ENCODE data around the gene NSDHL.
"Not testable (repeated sequence)": the region's sequence is repeated elsewhere in the genome, so short reads cannot be mapped to it uniquely, and the experiment has no call there.

NSDHL gene

DNA sequence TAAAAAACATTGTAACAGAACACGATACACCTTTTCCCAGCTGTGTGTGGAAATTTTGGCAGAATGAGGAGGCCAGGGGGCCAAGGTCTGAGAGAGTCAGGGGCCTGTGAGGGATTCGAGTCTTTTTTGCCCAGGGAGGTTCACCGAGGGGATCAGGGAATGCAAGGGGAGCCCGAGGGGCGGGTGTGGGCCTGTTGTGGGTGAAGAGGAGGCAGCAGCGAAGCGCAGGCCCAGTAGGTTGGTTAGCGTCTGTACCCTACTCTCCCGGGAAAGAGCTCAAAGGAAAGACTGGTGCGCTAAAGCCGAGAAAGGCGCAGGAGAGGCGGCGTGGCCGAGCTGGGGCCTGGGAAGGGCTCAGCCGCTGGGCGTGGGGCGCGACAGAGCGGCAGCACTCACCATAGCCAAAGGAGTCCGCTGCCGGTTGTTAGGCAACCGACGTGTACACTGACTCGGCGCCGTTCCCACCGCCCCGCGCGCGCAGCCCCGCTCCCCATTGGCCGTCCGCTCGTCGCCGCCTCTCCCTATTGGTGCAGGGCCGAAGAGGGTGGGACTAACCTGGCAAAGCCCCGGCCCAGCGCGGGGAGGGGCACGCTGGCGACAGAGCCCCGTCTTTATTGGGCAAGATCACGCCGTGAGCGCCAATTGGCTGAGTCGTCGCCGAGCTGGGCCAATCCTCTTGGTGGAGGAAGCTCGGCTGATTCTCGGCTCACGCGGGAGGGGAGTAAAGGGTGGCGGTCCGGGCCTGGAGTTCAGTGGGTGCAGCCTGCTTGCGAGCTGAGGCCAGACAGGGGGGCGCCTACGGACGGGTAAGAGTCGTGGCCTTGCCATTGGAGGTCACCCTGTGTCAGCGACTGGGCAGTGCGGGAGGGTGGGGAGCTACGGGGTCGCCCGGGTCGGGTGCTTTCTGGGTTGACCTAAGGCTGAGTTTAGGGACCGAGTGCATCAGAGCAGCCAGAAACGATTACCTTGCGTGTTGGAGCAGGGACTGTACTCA is at the start of gene NSDHL, which contains the start of gene CETN2:
NSDHL (plus strand) TSS at position 752 of the 994 bp plus-strand sequence. CDS start 15,262 bp downstream, outside the sequence.
CETN2 (minus strand) TSS at position 446 of the 994 bp plus-strand sequence; CDS start at position 399, 47 bp downstream.
- DNase-seq (ENCODE audit: low spot score): peak; percentile 95

DNA sequence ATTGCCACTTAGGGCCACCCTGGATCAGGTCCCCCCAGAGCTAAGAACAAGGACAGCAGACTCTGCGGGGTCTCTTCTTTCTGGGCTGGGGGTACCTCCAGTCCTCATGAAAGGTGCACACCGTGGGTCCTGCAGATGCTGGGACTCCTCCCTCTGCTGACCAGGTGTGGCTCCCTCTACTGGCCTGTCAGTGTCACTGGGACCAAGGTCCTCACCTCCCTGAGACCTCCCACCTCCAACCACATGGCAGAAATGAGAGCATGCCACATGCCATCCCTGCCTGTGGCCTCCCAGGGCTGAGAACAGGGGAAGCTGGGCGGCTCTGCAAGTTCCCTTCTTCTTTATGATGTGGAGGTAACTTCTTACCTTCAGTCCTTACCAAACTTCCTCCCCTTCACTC is 43.8 kb upstream of the NSDHL start:
- DNase-seq (ENCODE audit: low spot score): not testable (repeated sequence)

- DNase-seq (ENCODE audit: low spot score): no peak
Observed at GRCh38 chrX:152798945-152799344, 31.9 kb upstream of the NSDHL start.

DNA sequence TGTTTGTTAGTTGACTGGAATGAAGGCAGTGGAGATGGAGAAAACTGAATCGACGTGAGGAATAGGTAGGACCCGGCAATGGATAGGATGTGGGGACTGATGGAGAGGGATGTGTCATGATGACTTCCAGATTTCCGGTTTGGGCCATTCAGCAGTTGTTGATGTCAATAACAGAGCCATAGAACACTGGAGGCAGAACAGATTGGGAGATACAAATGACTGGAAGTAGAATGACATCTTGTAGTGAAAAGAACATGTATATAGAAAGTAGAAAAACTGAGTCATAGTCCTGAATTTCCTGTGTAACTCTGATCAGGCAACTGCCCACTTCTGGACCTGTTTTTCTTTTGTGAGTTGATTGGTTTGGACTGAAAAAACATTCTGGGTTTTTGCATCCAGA is 24.8 kb upstream of the NSDHL start:
- DNase-seq (ENCODE audit: low spot score): no peak

DNA sequence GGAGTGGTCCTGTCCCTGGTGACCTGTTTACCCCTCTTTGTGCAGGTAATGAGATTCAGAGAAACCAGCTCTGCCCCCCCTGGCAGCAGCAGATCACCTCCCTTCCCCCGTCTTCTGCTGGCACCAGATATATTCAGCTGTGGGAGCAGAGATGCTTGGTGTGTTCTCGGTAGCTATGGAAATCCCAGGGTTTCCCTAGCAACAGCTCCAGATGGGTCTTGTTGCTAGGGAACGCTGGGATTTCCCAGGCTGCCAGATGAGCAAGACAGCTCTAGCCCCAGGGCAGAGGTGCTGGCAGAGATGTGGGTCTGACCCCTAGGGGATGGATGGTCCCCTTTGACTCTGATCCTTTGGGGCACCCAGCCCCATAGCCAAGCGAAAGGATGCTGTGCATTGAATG is 20.5 kb upstream of the NSDHL start:
- DNase-seq (ENCODE audit: low spot score): no peak

DNA sequence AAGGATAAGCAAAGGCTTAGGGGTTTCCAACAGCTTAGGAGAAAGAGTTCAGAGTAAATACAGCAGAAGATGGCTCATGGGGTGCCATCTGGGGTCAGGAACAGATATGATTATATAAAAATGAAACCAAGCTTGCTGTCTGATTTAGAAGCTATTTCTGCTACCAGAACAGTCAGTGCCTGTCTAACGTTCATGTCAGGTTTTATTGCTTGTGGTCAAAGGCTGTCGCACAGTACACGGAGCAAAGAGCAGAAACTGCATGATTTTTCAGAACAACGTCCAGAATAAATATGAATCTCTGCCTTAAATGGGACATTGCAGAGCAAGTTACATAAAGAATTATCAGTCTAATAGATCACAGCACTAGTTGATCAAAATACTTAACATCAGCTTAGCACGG is 17.7 kb upstream of the NSDHL start:
- DNase-seq (ENCODE audit: low spot score): no peak

- DNase-seq (ENCODE audit: low spot score): no peak
Observed at GRCh38 chrX:152814048-152814447, 16.8 kb upstream of the NSDHL start.

- DNase-seq (ENCODE audit: low spot score): peak; percentile 35
Observed at GRCh38 chrX:152817078-152817764, 13.6 kb upstream of the NSDHL start.

- no peak for DNase-seq (ENCODE audit: low spot score)
Observed at GRCh38 chrX:152818356-152818755, 12.5 kb upstream of the NSDHL start.

- DNase-seq (ENCODE audit: low spot score): no peak
Observed at GRCh38 chrX:152819266-152819665, 11.6 kb upstream of the NSDHL start.

DNA sequence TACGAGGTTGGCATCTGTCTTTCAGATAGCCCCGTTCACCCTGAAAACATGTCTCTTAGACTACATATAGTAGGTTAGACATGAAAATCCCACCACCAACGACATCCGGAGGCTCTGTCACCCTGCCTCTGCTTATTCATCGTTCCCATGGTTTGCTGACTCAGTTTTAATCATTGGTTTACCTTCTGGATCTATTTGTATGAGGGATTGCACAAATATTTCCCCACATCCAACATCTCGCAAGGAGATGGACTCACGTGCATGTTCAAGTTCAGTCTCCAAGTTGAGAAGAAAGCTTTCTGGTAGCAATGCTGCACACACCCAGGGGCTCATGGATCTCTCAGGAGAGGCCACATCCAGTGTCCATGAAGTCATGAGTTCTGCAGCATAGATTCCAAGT is 11.1 kb upstream of the NSDHL start:
- peak; percentile 21 for DNase-seq (ENCODE audit: low spot score)

DNA sequence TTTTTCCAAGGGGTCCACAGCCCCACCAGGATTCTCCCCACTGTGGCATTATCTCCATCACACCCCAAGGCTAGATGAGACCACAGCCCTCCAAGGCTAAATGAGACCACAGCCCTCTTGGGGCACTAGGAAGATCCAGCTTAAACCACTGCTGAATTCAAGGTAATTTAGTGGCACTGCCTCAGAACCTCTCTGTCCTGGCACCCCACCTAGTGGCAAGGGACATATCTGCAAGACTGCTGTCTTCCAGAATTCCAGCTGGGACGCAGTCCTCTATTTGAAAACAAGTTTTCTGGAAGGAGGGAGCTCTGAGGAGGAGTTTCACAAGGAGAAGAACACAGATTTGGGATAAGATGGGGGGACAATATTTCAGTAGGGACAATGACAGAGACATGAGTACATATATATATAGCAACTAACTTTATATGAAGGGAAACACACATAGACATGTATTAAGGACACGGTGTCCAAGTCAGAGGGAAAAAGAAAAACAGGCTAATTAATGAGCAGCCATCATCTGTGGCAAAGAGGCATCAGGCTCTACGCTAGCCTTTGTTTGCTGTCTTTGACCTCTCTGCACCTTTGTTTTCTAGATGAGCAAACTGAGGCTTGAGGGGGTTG is 9.6 kb upstream of the NSDHL start:
- peak; percentile 47 for DNase-seq (ENCODE audit: low spot score)

DNA sequence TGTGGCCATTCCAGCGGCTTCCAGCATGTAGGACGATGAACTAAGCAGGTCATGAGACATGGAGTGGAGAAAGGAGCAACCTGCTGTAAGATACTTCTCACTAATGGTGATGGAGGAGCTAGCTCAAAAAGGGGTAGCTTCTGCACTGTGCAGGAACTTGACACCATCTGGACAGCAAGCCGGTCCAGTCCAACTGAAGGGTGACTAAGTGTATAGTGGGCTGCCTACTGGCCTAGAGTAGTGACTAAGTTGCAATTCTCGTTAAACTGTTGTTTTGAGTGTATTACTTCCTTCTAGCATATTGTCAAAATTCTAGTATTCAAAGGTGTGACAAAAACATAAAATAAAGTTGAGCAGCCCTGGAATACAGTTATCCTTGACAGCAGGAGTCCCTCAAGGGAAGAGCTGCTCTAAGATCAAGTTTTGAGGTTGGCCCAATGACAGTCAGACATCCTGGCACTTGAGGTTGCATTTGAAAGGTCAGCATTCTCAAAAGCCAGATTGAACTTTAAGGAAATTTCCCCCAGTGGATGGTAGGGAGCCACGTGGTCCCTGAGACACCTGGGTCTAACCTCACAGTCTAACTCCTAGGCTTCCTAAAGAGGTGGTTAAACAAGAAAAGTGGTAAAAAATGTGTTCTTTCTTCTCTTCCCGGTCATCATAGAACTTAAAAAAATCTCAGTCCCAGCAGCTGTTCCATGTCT is 8.3 kb upstream of the NSDHL start:
- DNase-seq (ENCODE audit: low spot score): no peak

GRCh38 chrX:152823657-152824056 is 7.2 kb upstream of the NSDHL start:
- no peak for DNase-seq (ENCODE audit: low spot score)

- peak; percentile 37 for DNase-seq (ENCODE audit: low spot score)
Observed at GRCh38 chrX:152824841-152825374, 6.0 kb upstream of the NSDHL start.

DNA sequence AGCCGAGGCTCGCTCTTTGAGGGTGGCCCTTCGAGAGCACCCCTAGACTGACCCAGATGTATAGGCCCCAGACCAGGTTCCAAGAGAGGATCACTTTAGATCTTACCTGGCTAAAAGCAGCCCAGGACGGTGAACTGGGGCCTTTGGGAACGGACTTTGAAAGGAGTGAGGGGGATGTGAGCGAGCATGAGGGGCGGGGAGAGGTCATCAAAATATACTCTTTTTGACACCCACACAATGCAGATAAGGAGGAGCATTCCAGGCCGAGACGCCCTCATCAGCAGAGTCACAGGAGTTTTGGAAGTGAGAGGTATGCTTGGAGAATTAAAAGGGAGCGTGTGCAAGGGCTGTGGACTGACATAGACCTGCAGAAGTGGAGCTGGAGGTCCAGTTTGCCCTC is 528 bp downstream of the NSDHL start:
- no peak for DNase-seq (ENCODE audit: low spot score)

GRCh38 chrX:152832520-152832919 is 1.7 kb downstream of the NSDHL start:
- DNase-seq (ENCODE audit: low spot score): no peak

DNA sequence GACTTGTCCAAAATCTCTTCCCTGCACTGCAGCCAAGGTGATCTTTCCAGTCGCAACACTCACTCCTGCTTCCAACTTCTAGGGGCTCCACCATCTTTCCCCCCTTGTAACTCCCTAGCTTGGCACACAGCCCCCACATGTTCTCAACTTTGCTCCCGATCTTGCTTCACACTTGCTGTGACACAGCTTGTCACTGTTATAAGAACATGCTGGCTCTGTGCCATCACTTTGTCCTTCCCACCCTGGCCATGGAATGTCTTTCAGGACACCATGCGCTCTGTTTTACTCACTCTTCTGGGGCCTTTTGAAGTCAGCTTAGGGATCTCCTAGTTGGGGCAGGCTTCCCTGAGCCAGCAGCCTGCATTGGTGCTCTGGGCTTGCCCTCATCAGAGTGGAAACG is 2.5 kb downstream of the NSDHL start:
- no peak for DNase-seq (ENCODE audit: low spot score)

GRCh38 chrX:152835470-152835869 is 4.6 kb downstream of the NSDHL start:
- DNase-seq (ENCODE audit: low spot score): not testable (repeated sequence)

DNA sequence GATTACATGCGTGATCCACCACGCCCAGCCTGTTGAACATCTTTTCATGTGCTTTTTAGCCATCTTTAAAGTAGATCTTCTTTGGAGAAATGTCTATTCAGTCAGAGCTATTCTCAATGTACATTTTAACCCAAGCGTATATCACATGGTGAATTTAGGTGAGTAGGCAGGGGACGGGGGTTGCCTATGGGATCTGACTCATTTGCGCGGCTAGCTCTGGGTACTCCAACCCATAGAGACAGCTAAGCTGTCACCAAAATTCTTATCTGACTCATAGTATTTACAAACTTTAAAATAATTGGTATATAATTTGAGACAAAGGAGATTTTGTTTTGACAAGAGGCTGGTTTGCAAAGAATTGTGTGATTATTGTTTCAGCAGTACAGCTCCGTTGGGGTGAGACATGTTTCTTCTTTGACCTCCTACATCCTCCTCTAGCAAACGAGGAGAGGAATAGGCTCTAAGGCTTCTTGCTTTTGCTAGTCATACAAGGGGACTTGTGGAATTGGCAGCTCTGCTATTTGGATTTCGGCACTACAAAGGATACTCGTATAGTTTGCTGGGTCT is 12.0 kb downstream of the NSDHL start:
- DNase-seq (ENCODE audit: low spot score): no peak

DNA sequence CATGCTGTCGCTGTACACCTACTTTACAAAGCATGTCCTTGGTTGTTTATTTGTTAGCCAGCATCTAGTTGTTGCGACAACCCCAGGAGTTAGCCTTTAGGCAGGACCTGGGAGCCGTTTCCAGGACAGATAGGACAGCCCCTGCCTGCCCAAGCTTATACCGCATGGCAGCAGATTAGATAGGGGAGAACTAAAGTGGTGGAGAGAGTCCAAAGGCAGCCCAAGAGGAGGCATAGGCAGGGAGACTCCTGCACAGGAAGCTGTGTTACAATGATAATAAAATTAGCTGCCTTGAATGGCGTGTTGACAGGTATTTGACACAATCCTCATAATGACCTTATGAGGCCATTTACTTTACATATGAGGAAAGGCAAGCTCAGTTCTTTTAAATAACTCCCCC is 13.0 kb downstream of the NSDHL start:
- no peak for DNase-seq (ENCODE audit: low spot score)
